GM12874 (cell line): ENCODE measurements around the gene ZDHHC19.

Experiments
- CTCF ChIP-seq: IDR thresholded peaks from 2 replicates; pipeline ENCODE4 v1.5.1; 2011; ENCODE audit warnings: low read depth, mild to moderate bottlenecking, control low read depth, low read length, moderate library complexity; ENCODE audit not compliant: insufficient read depth

Gene ZDHHC19

GRCh38 chr3:196184881-196185280, 26.3 kb downstream of the ZDHHC19 start:
- no peak for TF ChIP-seq CTCF

GRCh38 chr3:196181127-196181546, 30.1 kb downstream of the ZDHHC19 start:
- no peak for TF ChIP-seq CTCF

- no peak for TF ChIP-seq CTCF
These were observed 30.9 kb downstream of the ZDHHC19 start for GRCh38 chr3:196180346-196180745.

- TF ChIP-seq CTCF, result peak; percentile 25; the same call in 1 of the 2 replicates
These were observed 31.6 kb downstream of the ZDHHC19 start for GRCh38 chr3:196179380-196180308.

GRCh38 chr3:196178993-196179379, 32.2 kb downstream of the ZDHHC19 start:
- no peak for TF ChIP-seq CTCF

- no peak for TF ChIP-seq CTCF
These were observed 33.2 kb downstream of the ZDHHC19 start for GRCh38 chr3:196177967-196178366.

GRCh38 chr3:196177567-196177966, 33.6 kb downstream of the ZDHHC19 start:
- TF ChIP-seq CTCF, result no peak
